ENCODE data around the gene CBX6. TPM values are rescaled to one million over a fixed set of nuclear protein-coding genes. Genes with fewer than 3 reads are reported as not detected.
A peak's percentile ranks its signal among the peaks of the same experiment; 100 is the strongest.

Gene CBX6
- total and polyA plus RNA-seq, 4 donors, result 14.6 to 79.2 (median 23.3) TPM

GRCh38 chr22:38871360-38872171 lies 450 bp downstream of the CBX6 start:
- Histone ChIP-seq H3K9ac (ENCODE audit: insufficient read depth in 1 of 2, low read length in 2 of 2) (no peak overlapping the region), H3K4me1 (ENCODE audit: control insufficient read depth in 5 of 5, insufficient read depth in 5 of 5, low read length in 5 of 5) (peaks cover 0 to 34% (median 9%) of the 10 kb centered on the region in 5 donors), H3K4me3 (peak overlapping the region; percentile 75), H3K27ac (ENCODE audit: low read depth in 1 of 2, low read length in 1 of 2) (peak overlapping the region; percentile 81 to 86), H3K36me3 (ENCODE audit: control insufficient read depth in 4 of 4, insufficient read depth in 4 of 4, low read length in 4 of 4) (peaks cover 3 to 22% (median 11%) of the 10 kb centered on the region in 4 donors), H3K27me3 (ENCODE audit: control insufficient read depth in 3 of 3, insufficient read depth in 3 of 3, low read length in 2 of 3) (no peaks in the 10 kb centered on the region), H3K9me3 (ENCODE audit: control insufficient read depth in 4 of 4, insufficient read depth in 3 of 4, low read length in 3 of 4) (no peaks in the 10 kb centered on the region)
- DNase-seq (peak in 2 of 3 donors; percentile 42 to 51), ATAC-seq (ENCODE audit: insufficient read depth, low FRiP score) (peak; percentile 1)
- WGBS, 2 donors, result 1% methylated on average over 68 to 77 of the region's 77 CpGs
- no peak for TF ChIP-seq CTCF (IDR thresholded peaks at IDR 0.05; ENCODE audit: control extremely low read depth, extremely low read depth)

- H3K27me3 ChIP-seq (ENCODE audit: control insufficient read depth in 3 of 3, insufficient read depth in 3 of 3, low read length in 2 of 3), result no peaks in the 10 kb centered on the region
- peaks cover 0 to 34% (median 9%) of the 10 kb centered on the region in 5 donors for H3K4me1 ChIP-seq (ENCODE audit: control insufficient read depth in 5 of 5, insufficient read depth in 5 of 5, low read length in 5 of 5)
- DNase-seq (no peak), ATAC-seq (ENCODE audit: insufficient read depth, low FRiP score) (no peak)
- TF ChIP-seq CTCF (IDR thresholded peaks at IDR 0.05; ENCODE audit: control extremely low read depth, extremely low read depth), result no peak
- H3K27ac ChIP-seq (ENCODE audit: low read depth in 1 of 2, low read length in 1 of 2), result peak overlapping the region; percentile 81 to 86
- H3K4me3 ChIP-seq, result peak overlapping the region; percentile 75
- H3K9me3 ChIP-seq (ENCODE audit: control insufficient read depth in 4 of 4, insufficient read depth in 3 of 4, low read length in 3 of 4), result no peaks in the 10 kb centered on the region
- WGBS, 2 donors, result 27 to 30% methylated on average over 2 of the region's 2 CpGs
- peaks cover 3 to 29% (median 12%) of the 10 kb centered on the region in 4 donors for H3K36me3 ChIP-seq (ENCODE audit: control insufficient read depth in 4 of 4, insufficient read depth in 4 of 4, low read length in 4 of 4)
- H3K9ac ChIP-seq (ENCODE audit: insufficient read depth in 1 of 2, low read length in 2 of 2), result peak overlapping the region in 1 of 2 donors; percentile 57
These were observed 1.1 kb downstream of the CBX6 start for GRCh38 chr22:38870791-38871359.

- TF ChIP-seq CTCF (IDR thresholded peaks at IDR 0.05; ENCODE audit: control extremely low read depth, extremely low read depth), result peak; percentile 74
- H3K9ac ChIP-seq (ENCODE audit: insufficient read depth in 1 of 2, low read length in 2 of 2), result peak overlapping the region in 1 of 2 donors; percentile 57
- H3K4me1 ChIP-seq (ENCODE audit: control insufficient read depth in 5 of 5, insufficient read depth in 5 of 5, low read length in 5 of 5), result peaks cover under 1 to 34% (median 9%) of the 10 kb centered on the region in 5 donors
- H3K4me3 ChIP-seq, result no peak overlapping the region
- H3K27me3 ChIP-seq (ENCODE audit: control insufficient read depth in 3 of 3, insufficient read depth in 3 of 3, low read length in 2 of 3), result no peaks in the 10 kb centered on the region
- 7 to 9% methylated on average over 12 of the region's 12 CpGs for WGBS, 2 donors
- ATAC-seq (ENCODE audit: insufficient read depth, low FRiP score) (peak; percentile 57), DNase-seq (peak; percentile 89 to 92 (median 89))
- H3K36me3 ChIP-seq (ENCODE audit: control insufficient read depth in 4 of 4, insufficient read depth in 4 of 4, low read length in 4 of 4), result peaks cover 3 to 34% (median 15%) of the 10 kb centered on the region in 4 donors
- H3K9me3 ChIP-seq (ENCODE audit: control insufficient read depth in 4 of 4, insufficient read depth in 3 of 4, low read length in 3 of 4), result no peaks in the 10 kb centered on the region
- peak overlapping the region; percentile 21 to 86 for H3K27ac ChIP-seq (ENCODE audit: low read depth in 1 of 2, low read length in 1 of 2)
These were observed 1.7 kb downstream of the CBX6 start for GRCh38 chr22:38870312-38870741.
